OCI-LY3 (cell line): ENCODE measurements around the gene SLAIN1.

Experiments
- H2AFZ ChIP-seq: fragments of 200-600, 300-600 bp; shearing (Covaris generic); 2 replicates; pipeline ENCODE4 v1.6.0; 2014; ENCODE audit warnings: antibody characterized with exemption, low read depth, low read length
- H3K27ac ChIP-seq: fragments of 200-600, 300-600 bp; sonication (generic); 2 replicates; pipeline ENCODE4 v1.5.1; 2014; ENCODE audit warnings: mild to moderate bottlenecking, low read length, moderate library complexity, mixed read lengths
- H3K27me3 ChIP-seq: fragments of 200-600, 300-600 bp; sonication (generic); 2 replicates; pipeline ENCODE4 v1.6.1; 2014; ENCODE audit warnings: low read depth, low read length, mixed read lengths
- H3K36me3 ChIP-seq: fragments of 200-600, 300-600 bp; sonication (generic); replicated peaks from 2 replicates; pipeline ENCODE3; 2014; ENCODE audit warnings: low read depth, low read length, mixed read lengths
- H3K4me1 ChIP-seq: fragments of 300-600, 200-600 bp; sonication (generic); 2 replicates; pipeline ENCODE4 v1.6.1; 2014; ENCODE audit warnings: low read length, mixed read lengths
- H3K4me2 ChIP-seq: fragments of 200-600, 300-600 bp; sonication (generic); 2 replicates; pipeline ENCODE4 v1.6.1; 2014; ENCODE audit warnings: low read length, mixed read lengths
- H3K4me3 ChIP-seq: fragments of 300-600, 200-600 bp; sonication (generic); 2 replicates; pipeline ENCODE4 v1.5.1; 2014; ENCODE audit warnings: antibody characterized with exemption, mild to moderate bottlenecking, low read length, moderate library complexity
- H3K79me2 ChIP-seq: fragments of 300-600, 200-600 bp; shearing (Covaris generic); 2 replicates; pipeline ENCODE4 v1.6.1; 2014; ENCODE audit warnings: mild to moderate bottlenecking, low read length, mixed read lengths
- H3K9ac ChIP-seq: fragments of 300-600, 200-600 bp; shearing (Covaris generic); 2 replicates; pipeline ENCODE4 v1.6.0; 2014; ENCODE audit warnings: mild to moderate bottlenecking, low read length, moderate library complexity
- H3K9me3 ChIP-seq: fragments of 200-600, 300-600 bp; shearing (Covaris generic); 2 replicates; pipeline ENCODE4 v1.6.1; 2014; ENCODE audit warnings: low read length, mixed read lengths; ENCODE audit not compliant: insufficient read depth
- H4K20me1 ChIP-seq: fragments of 200-600, 300-600 bp; sonication (generic); 2 replicates; pipeline ENCODE4 v1.6.1; 2016; ENCODE audit warnings: low read length, mixed read lengths; ENCODE audit not compliant: insufficient read depth
- EZH2phosphoT487 ChIP-seq: fragments of 200-600 bp; shearing (Covaris generic); IDR thresholded peaks from 2 replicates; pipeline ENCODE4 v1.6.1; 2018; ENCODE audit warnings: antibody characterized with exemption, mixed run types, low read depth
- TF ChIP-seq, protein P1 (sequence below): fragments of 200-600, 300-600 bp; sonication (generic); IDR thresholded peaks from 2 replicates; pipeline ENCODE4 v1.5.1; 2014; ENCODE audit warnings: antibody characterized with exemption, low read length, low read depth

The SLAIN1 gene

DNA sequence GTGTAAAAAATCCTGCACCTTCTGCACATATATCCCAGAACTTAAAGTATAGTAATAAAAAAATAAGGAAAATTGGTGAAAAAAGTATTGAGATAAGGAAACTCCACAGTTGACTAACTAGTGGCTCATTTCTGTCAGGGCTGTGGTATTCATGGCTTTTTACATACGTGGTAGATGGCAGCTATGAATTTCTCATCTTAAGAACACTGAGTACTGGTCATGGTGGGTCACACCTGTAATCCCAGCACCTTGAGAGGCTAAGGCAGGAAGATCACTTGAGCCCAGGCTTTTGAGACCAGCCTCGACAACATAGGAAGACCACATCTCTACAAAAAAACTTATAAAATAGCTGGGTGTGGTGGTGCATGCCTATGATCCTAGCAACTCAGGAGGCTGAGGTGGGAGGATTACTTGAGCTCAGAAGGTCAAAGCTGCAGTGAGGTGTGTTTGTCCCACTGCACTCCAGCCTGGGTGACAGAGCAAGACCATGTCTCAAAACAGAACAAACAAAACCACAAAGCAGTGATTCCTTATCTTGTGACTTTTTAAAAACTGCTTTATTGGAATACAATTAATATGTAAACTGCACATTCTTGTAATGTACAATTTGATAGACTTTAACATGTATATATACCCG, 16.8 kb downstream of the SLAIN1 start:
- Histone ChIP-seq H2AFZ (no peak overlapping the region), H3K9ac (no peak overlapping the region), H3K9me3 (no peaks in the 10 kb centered on the region), H3K4me2 (no peak overlapping the region), H3K4me1 (no peaks in the 10 kb centered on the region), H3K27me3 (no peaks in the 10 kb centered on the region), H3K79me2 (peaks cover 19% of the 10 kb centered on the region), H3K4me3 (no peak overlapping the region), H3K36me3 (no peaks in the 10 kb centered on the region), H4K20me1 (peaks cover 14% of the 10 kb centered on the region), H3K27ac (no peak overlapping the region)
- TF ChIP-seq EZH2phosphoT487 = no peak
- TF ChIP-seq, protein P1, sequence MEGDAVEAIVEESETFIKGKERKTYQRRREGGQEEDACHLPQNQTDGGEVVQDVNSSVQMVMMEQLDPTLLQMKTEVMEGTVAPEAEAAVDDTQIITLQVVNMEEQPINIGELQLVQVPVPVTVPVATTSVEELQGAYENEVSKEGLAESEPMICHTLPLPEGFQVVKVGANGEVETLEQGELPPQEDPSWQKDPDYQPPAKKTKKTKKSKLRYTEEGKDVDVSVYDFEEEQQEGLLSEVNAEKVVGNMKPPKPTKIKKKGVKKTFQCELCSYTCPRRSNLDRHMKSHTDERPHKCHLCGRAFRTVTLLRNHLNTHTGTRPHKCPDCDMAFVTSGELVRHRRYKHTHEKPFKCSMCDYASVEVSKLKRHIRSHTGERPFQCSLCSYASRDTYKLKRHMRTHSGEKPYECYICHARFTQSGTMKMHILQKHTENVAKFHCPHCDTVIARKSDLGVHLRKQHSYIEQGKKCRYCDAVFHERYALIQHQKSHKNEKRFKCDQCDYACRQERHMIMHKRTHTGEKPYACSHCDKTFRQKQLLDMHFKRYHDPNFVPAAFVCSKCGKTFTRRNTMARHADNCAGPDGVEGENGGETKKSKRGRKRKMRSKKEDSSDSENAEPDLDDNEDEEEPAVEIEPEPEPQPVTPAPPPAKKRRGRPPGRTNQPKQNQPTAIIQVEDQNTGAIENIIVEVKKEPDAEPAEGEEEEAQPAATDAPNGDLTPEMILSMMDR = no peak

DNA sequence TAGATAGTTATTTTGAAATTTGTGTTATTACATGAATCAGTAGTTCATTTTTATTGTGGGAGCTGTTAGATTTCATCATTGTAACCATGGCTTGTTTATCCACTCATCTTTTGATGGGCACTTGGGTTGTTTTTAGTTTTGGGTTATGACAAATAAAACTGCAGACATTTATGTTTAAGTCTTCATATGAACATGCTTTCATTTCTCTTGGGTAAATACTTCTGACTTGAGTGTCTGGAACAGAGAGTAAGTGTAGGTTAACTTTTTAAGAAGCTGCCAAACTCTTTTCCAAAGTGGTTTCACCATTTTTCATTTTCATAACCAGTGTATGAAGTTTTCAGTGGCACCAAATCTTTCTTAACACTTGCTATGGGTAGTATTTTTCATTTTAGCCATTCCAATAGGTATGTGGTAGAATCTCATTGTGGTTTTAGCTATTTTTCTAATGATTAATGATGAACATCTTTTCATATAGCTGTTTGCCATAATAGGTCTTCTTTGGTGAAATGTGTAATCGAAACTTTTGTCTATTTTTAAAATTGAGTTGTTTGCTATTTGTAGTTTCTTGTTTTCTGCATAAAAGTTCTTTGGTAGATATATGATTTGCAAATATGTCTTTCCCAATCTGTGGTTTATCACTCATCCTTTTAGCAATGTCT, 17.9 kb downstream of the SLAIN1 start:
- H2AFZ ChIP-seq = no peak overlapping the region
- no peak for TF ChIP-seq EZH2phosphoT487
- TF ChIP-seq, protein P1 = no peak
- no peak overlapping the region for H3K27ac ChIP-seq
- peaks cover 19% of the 10 kb centered on the region for H3K79me2 ChIP-seq
- H3K4me1 ChIP-seq = no peaks in the 10 kb centered on the region
- H3K9ac ChIP-seq = no peak overlapping the region
- H3K36me3 ChIP-seq = peaks cover 9% of the 10 kb centered on the region
- H3K9me3 ChIP-seq = no peaks in the 10 kb centered on the region
- no peak overlapping the region for H3K4me3 ChIP-seq
- H4K20me1 ChIP-seq = peaks cover 14% of the 10 kb centered on the region
- no peaks in the 10 kb centered on the region for H3K27me3 ChIP-seq
- no peak overlapping the region for H3K4me2 ChIP-seq

DNA sequence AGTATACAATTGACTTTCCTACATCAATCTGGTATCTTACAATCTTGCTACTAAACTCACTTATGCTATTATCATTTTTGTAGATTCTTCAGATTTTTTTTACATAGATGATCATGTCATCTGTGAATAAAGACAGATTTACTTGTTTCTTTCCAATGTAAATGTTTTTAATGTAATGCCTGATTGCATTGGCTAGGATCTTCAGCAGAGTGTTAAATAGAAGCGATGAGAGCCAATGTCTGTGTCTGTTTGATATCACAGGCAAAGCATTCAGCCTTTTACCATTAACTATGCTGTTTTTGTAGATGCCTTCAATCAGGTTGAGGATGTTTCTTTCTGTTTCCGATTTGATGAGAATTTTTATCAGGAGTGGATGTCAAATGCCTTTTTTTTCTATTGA, 19.2 kb downstream of the SLAIN1 start:
- H3K36me3 ChIP-seq = peaks cover 14% of the 10 kb centered on the region
- no peak overlapping the region for H3K27ac ChIP-seq
- no peak overlapping the region for H3K4me3 ChIP-seq
- no peaks in the 10 kb centered on the region for H3K27me3 ChIP-seq
- H3K79me2 ChIP-seq = peaks cover 19% of the 10 kb centered on the region
- H2AFZ ChIP-seq = no peak overlapping the region
- H3K9me3 ChIP-seq = no peaks in the 10 kb centered on the region
- H3K9ac ChIP-seq = no peak overlapping the region
- peaks cover 14% of the 10 kb centered on the region for H4K20me1 ChIP-seq
- no peak overlapping the region for H3K4me2 ChIP-seq
- TF ChIP-seq EZH2phosphoT487 = no peak
- TF ChIP-seq, protein P1 = no peak
- no peaks in the 10 kb centered on the region for H3K4me1 ChIP-seq

DNA sequence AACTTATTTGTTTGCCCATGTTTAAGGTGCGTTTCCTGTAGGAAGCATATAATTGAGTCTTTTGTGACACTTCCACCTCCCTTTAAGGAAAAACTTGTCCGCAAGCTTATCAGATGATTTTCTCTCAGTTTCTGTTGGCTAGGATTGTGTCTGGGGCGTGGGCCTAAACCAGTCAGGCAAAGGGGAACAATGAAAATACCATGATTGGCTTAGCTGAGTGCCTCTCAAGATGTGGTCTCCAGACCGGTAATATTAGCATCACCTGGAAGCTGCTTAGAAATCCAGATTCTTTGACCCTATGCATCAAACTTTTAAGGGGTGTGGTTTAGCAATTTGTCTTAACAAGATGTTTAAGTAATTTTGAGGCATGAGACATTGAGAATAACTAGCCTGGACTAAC, 20.0 kb downstream of the SLAIN1 start:
- no peak for TF ChIP-seq EZH2phosphoT487
- TF ChIP-seq, protein P1 = no peak
- H3K4me3 ChIP-seq = no peak overlapping the region
- H3K36me3 ChIP-seq = peaks cover 18% of the 10 kb centered on the region
- no peak overlapping the region for H3K4me2 ChIP-seq
- H3K9me3 ChIP-seq = no peaks in the 10 kb centered on the region
- H2AFZ ChIP-seq = no peak overlapping the region
- H3K79me2 ChIP-seq = peaks cover 19% of the 10 kb centered on the region
- no peak overlapping the region for H3K27ac ChIP-seq
- H3K9ac ChIP-seq = no peak overlapping the region
- peaks cover 14% of the 10 kb centered on the region for H4K20me1 ChIP-seq
- no peaks in the 10 kb centered on the region for H3K27me3 ChIP-seq
- no peaks in the 10 kb centered on the region for H3K4me1 ChIP-seq
